Measurements from ENCODE around the gene TTC39A.

Gene TTC39A

DNA sequence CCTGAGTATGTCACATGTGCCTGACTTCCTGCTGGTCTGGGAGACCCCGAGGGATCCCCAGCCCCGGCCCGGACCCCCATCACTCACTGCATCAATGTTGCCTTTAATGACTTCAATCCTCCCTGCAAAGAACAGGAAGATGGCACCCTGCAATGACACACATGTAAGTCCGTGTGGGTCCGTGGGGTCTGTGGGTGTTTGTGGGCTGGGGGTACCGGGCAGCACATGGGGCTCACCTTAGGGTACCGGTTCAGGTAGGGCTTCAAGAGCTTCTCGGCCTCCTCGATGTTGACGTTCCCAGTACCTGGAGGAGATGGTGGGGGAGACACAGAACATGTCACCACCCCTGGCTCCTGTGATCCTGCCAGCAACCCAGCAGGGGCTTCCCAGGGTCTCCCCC is 28.1 kb downstream of the TTC39A start:
- H3K36me3 Mint-ChIP-seq, result no peaks in the 10 kb centered on the region
- peaks cover 32% of the 10 kb centered on the region for H3K27me3 Mint-ChIP-seq
- H3K4me1 Mint-ChIP-seq, result peaks cover 7% of the 10 kb centered on the region
- CTCF ChIA-PET, result no interaction called here
- no peak overlapping the region for H3K27ac Mint-ChIP-seq
- H3K4me3 Mint-ChIP-seq, result no peak overlapping the region
- DNase-seq, result no peak
- H3K9me3 Mint-ChIP-seq, result no peaks in the 10 kb centered on the region

DNA sequence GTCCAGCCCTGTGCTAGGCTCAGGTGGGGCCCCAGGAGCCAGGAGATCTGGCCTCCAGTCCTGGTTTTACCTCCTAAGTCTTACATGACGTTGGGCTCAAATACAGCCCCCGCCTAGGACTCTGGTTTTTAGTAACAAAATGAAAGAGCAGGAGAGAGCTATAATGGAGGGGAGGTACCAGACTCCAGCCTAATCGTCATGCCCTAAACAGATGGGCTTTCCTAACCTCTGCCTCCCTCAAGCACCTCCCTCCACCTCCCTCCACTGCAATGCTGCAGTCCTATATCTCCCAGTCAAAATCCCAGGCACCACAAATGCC is 28.6 kb downstream of the TTC39A start:
- CTCF ChIA-PET, result interaction anchor here (0.7 kb wide), 1 partner anchor 10 kb away, joined by 3 read pairs; no protein-coding TSS in a partner anchor
- Mint-ChIP-seq H3K4me1 (peaks cover 11% of the 10 kb centered on the region), H3K9me3 (no peaks in the 10 kb centered on the region), H3K4me3 (no peak overlapping the region), H3K27me3 (peaks cover 34% of the 10 kb centered on the region), H3K27ac (no peak overlapping the region), H3K36me3 (no peaks in the 10 kb centered on the region)
- DNase-seq, result no peak

DNA sequence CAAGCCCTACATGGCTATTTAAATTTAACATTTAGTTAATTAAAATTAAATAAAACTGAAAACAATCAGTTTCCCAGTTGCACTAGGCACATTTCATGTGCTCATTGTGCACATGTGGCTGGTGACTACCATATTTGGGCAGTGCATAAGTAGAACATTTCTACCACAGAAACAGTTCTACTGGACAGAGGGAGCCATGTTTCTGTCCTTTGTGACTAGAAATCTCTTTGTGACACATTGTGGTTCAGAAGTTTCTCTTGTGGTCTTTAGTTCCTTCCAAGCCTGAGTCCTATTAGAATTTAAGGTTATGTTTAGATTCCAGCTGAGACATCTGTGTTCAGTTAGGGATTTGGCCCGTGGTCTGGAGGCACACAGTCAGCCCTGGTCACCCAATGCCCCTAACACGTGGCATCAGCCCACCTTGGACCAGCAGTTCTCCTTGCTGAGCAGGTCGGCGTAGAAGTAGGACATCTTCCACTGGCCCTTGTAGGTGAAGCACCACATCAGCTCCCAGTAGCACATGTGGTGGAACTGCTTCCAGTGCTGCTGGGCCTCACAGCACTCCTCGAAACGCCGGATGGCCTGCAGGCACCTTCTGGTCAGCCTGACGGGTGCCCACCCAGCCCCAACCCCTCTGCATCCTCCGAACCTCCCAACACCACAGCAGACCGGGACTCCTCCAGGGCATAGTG is 29.1 kb downstream of the TTC39A start:
- DNase-seq, result no peak
- Mint-ChIP-seq H3K4me1 (peaks cover 14% of the 10 kb centered on the region), H3K27me3 (peaks cover 38% of the 10 kb centered on the region), H3K4me3 (no peak overlapping the region), H3K9me3 (no peaks in the 10 kb centered on the region), H3K27ac (no peak overlapping the region), H3K36me3 (no peaks in the 10 kb centered on the region)
- CTCF ChIA-PET, result interaction anchor here (0.7 kb wide), 1 partner anchor 9 kb away, joined by 3 read pairs; no protein-coding TSS in a partner anchor

DNA sequence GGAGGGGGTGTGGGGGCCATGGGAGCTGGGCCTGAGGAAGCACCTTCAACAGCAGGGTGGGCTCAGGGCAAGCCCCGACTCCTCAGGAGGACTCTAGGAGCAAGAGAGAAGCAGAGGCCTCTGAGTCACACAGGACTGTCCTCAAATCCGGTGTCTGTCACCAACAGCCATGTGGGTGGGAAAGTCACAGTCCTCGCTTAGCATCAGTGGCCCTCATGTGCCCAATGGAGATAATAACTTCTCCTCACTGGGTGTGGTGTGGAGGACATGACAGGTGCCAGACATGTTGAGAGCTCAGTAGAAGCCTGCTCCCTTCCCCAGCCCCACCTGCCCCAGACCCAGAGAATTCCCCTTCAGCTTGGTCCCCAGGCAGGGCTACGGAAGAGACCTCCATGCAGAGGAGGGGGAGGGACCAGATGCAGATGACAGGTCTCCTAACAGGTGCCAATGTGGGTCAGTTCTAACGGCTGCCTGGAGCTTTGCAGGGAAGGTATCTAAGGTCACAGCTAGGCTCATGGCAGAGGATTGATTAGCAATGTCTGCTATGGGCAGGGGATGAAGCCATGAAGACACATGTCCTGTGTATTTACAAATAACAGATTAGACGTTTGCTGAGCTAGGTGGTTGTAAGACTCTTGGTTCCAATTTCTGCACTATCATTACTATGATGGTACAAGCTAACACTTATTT is 30.2 kb downstream of the TTC39A start:
- no peak overlapping the region for H3K27ac Mint-ChIP-seq
- H3K9me3 Mint-ChIP-seq, result no peaks in the 10 kb centered on the region
- no peak overlapping the region for H3K4me3 Mint-ChIP-seq
- no peaks in the 10 kb centered on the region for H3K36me3 Mint-ChIP-seq
- peaks cover 38% of the 10 kb centered on the region for H3K27me3 Mint-ChIP-seq
- no peak for DNase-seq
- peaks cover 20% of the 10 kb centered on the region for H3K4me1 Mint-ChIP-seq
- CTCF ChIA-PET, result interaction anchor here (0.6 to 6.5 kb wide), 2 partner anchors 110 to 215 kb away, joined by 3 to 60 read pairs; no protein-coding TSS in a partner anchor

DNA sequence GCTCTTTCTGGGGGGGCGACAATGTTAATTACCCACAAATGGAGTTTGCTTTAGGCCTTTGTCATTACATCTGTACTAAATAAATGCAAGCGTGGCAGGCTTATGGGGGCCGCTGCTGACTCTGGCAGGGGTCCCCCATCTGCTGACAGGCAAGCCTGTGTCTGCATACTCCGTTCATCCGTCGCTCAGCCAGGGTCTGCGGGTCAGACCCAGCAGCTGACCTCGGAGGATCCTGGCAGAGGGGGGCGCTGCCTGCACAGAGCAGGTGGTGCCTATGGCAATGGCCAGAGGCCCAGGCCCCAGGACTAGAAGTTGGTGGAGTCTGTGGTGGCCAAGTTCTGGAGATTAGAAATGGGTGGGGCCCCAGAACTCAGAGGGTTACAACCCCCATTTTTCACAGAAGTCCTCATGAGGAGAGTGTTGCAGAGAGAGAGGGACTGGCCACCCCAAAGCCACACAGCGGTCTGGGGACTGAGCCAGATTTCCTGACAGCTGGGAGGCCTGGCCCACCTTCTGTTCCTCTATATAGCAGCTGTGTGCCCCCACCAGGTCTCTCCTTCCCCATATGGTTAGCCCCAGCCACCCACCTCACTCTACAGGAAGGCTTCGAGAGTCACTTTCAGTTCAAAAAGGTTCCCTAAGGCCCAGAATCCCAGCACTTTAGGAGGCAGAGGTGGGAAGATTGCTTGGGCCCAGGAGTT is 31.0 kb downstream of the TTC39A start:
- DNase-seq, result no peak
- H3K9me3 Mint-ChIP-seq, result no peaks in the 10 kb centered on the region
- H3K4me3 Mint-ChIP-seq, result no peak overlapping the region
- peaks cover 43% of the 10 kb centered on the region for H3K27me3 Mint-ChIP-seq
- no peak overlapping the region for H3K27ac Mint-ChIP-seq
- CTCF ChIA-PET, result interaction anchor here (6.5 kb wide), 1 partner anchor 109 kb away, joined by 60 read pairs; no protein-coding TSS in a partner anchor
- H3K36me3 Mint-ChIP-seq, result no peaks in the 10 kb centered on the region
- peaks cover 26% of the 10 kb centered on the region for H3K4me1 Mint-ChIP-seq

DNA sequence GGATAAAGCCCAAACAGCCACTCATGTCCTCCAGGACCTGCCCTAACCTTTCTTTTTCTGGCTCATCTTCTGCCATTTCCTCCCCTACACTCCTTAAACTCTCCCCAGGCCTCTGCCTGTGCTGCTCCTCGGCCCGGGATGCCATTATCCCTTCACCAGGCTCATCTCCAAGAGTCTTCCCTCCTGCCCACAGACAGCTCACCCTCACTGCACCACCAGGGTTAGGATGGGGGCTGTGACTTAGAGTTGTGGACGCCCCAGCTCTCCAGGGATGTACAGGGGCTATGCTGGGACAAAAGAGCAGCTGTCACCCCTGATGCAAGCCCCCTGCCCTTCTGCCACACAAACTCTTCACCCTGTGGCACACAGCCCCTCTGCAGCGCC is 32.0 kb downstream of the TTC39A start:
- no peaks in the 10 kb centered on the region for H3K36me3 Mint-ChIP-seq
- CTCF ChIA-PET, result interaction anchor here (6.5 kb wide), 1 partner anchor 108 kb away, joined by 60 read pairs; no protein-coding TSS in a partner anchor
- no peak overlapping the region for H3K27ac Mint-ChIP-seq
- H3K4me1 Mint-ChIP-seq, result peaks cover 26% of the 10 kb centered on the region
- H3K4me3 Mint-ChIP-seq, result no peak overlapping the region
- H3K9me3 Mint-ChIP-seq, result no peaks in the 10 kb centered on the region
- no peak for DNase-seq
- peaks cover 39% of the 10 kb centered on the region for H3K27me3 Mint-ChIP-seq

DNA sequence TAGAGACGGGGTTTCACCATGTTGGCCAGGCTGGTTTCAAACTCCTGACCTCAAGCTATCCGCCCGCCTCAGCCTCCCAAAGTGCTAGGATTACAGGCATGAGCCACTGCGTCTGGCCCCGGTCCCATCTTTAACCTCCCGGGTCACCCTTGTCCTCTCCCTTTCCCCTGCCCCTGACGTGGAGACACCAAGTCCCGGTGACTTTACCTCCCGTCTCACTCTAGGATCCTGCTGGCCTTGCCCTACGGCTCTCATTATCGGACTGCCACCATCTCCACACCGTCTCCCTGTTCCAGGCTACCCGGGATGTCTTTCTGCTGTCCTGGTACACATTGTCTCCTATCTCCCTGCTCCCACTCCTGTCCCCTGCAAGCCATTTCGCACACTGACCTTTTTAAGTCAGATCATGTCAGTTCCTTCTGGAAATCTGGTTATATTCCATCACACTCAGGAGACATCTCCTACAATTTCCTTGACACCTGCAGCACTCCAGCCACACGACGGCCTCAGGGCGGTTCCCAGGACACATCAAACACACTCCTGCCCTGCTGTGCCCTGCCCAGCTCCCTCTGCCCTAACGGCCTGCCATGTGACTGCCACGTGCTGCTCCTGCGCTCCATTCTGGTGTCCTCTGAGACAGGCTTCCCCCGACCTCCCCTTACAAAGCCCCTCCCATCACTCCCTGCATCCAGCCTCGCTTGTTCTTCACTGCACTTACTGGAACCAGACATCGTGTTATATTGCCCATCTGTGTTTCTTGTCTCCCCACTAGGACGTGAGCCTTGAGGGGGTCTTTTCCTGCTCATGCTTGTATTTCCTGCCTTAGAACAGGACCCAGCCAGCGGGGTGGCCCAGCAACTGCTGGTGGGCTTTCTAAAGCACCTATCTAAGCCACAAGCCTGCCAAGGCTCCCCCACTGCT is 32.7 kb downstream of the TTC39A start:
- Mint-ChIP-seq H3K27me3 (peaks cover 39% of the 10 kb centered on the region), H3K27ac (no peak overlapping the region), H3K4me1 (peaks cover 26% of the 10 kb centered on the region)

DNA sequence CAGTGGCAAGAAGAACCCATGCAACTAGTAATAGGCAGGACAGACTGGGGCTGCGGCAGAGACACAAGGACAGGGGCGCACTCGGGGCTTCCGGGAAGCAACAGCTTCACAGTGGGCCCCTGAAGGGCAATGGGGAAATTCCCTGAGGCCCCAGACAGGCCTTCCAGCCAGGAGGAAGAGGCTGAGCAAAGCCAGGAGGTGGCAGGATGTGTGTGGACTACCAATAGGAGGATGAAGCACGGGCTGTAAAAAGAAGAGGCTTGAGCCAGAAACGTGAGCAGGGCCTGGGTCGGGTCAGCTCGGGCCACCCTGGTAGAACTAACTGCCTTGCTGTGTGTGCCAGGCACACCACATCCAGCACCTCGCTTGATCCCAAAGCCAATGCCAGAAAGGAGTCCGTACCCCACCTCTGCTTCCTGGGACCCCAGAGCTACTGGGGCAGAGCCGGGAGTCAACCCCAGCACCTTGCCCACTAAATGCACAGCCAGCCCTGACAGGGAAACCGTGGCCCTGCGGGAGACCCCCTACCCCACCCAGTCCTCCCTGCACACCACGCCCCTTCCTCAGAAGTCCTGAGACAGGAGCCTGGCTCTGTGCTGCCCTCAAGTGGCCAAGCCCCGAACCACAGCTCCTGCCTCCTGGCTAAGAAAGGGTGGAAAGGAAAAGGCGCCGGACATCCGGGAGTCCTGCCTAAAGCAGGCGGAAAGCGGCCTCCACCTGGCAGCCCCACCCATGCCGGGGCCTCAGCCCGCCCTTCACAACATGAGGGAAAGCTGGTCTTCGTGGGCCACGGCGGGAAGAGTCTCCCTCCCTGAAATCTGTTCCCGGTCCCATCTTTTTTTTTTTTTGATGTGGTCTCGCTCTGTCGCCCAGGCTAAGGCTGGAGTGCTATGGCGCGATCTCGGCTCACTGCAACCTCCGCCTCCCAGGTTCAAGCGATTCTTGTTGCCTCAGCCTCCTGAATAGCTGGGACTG is 33.7 kb downstream of the TTC39A start:
- Mint-ChIP-seq H3K4me3 (peak overlapping the region; percentile 56), H3K36me3 (no peaks in the 10 kb centered on the region), H3K27ac (no peak overlapping the region), H3K27me3 (peaks cover 33% of the 10 kb centered on the region), H3K9me3 (no peaks in the 10 kb centered on the region), H3K4me1 (peaks cover 26% of the 10 kb centered on the region)
- CTCF ChIA-PET, result interaction anchor here (0.6 to 6.5 kb wide), 33 partner anchors 9 to 684 kb away, joined by 3 to 60 read pairs (median 4); partner anchors contain the start of gene CDKN2C
- peak; percentile 83 for DNase-seq

More for the DNA sequence above, 32.7 kb downstream of the TTC39A start:
- no peak for DNase-seq
- Mint-ChIP-seq H3K4me3 (peak overlapping the region; percentile 37), H3K36me3 (no peaks in the 10 kb centered on the region), H3K9me3 (no peaks in the 10 kb centered on the region)
- CTCF ChIA-PET, result interaction anchor here (0.7 to 6.5 kb wide), 20 partner anchors 8 to 685 kb away, joined by 3 to 60 read pairs (median 5); no protein-coding TSS in a partner anchor

DNA sequence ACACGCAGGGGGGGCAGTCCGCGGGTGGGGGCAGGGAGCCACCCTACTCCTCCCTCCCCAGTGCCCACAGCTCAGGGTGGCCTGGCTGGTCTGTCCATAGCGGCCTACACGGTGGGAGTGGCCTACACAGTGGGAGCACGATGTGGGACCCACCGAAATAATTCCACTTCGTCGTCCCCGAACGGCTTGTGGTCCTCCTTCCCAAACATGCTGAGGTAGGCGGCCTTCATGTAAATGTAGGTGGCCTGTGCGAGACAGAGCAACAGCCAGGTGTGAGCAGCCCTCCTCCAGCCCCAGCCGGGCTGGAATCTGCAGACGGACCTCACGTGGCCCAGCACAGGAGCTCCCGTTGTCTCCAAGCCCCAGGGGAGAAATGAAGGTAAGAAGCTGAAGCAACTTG is 34.4 kb downstream of the TTC39A start:
- Mint-ChIP-seq H3K9me3 (no peaks in the 10 kb centered on the region), H3K36me3 (no peaks in the 10 kb centered on the region), H3K4me1 (peaks cover 26% of the 10 kb centered on the region), H3K27ac (no peak overlapping the region), H3K27me3 (peaks cover 31% of the 10 kb centered on the region), H3K4me3 (no peak overlapping the region)
- CTCF ChIA-PET, result interaction anchor here (0.6 to 6.5 kb wide), 24 partner anchors 9 to 592 kb away, joined by 3 to 60 read pairs (median 4); partner anchors contain the start of gene CDKN2C
- no peak for DNase-seq

DNA sequence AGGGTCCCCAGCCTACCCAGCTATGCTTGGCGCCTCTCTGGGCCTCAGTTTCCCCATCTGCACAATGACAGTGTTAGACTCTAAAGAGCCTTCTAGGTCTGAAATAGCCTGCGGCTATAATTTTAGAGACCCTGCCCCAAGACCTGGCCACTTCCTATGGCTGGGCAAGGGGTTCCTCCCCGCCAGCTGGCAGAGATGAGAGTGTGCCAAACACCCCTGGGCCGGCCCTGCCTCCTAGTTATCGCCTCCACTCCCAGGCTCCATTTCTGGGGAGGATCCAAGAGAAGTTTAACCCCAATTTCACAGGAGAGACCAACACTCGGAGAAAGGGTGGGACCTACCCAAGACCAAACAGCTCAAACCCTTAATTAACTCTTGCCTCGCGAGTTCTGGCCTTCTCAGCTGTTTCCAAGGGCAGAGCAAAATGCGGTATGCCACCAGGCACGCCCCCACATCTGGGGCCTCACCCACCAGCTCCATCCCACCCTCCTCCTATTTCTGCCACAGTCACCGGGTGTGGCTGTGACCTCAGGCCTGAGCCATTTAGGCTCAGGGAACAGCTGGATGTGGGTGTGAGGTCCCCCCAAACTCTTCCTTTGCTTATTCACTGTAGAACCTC is 35.7 kb downstream of the TTC39A start:
- no peaks in the 10 kb centered on the region for H3K36me3 Mint-ChIP-seq
- CTCF ChIA-PET, result interaction anchor here (0.7 to 6.5 kb wide), 3 partner anchors 8 to 104 kb away, joined by 3 to 60 read pairs (median 17); no protein-coding TSS in a partner anchor
- H3K4me1 Mint-ChIP-seq, result peaks cover 26% of the 10 kb centered on the region
- no peak overlapping the region for H3K27ac Mint-ChIP-seq
- no peak for DNase-seq
- no peaks in the 10 kb centered on the region for H3K9me3 Mint-ChIP-seq
- H3K4me3 Mint-ChIP-seq, result no peak overlapping the region
- peaks cover 27% of the 10 kb centered on the region for H3K27me3 Mint-ChIP-seq

DNA sequence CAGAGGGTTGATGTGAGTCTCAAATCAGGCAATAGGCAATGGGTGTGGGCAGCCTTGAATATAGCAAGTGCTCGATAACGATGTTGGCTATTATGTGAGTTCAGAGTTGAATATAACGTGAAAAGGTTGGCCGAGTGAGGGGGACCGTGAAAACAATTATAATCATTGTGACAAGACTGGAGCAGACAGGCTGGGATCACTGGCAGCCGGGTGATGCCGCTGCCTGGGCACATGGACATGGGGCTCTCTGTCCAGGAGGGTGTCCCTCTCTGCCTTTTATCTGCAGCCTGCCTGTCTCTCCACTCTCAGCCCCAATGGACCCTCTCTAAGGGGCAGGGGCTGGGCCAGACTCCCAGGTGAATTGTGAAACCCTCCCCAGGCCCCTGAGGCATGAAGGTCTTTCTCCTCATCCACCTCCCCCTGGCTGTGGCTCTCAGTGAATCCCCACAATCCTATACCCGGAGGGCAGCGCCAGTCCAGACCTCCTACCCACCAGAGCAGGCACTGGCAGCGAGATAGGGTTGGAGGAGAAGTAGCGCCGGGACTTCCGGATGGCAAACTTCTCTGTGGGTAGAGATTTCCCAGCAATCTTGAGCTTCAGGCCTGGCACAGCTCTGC is 36.4 kb downstream of the TTC39A start:
- DNase-seq, result no peak
- no peaks in the 10 kb centered on the region for H3K36me3 Mint-ChIP-seq
- H3K27me3 Mint-ChIP-seq, result peaks cover 28% of the 10 kb centered on the region
- H3K4me1 Mint-ChIP-seq, result peaks cover 26% of the 10 kb centered on the region
- no peak overlapping the region for H3K4me3 Mint-ChIP-seq
- H3K9me3 Mint-ChIP-seq, result no peaks in the 10 kb centered on the region
- no peak overlapping the region for H3K27ac Mint-ChIP-seq
- CTCF ChIA-PET, result interaction anchor here (0.9 to 6.5 kb wide), 2 partner anchors 11 to 103 kb away, joined by 3 to 60 read pairs; no protein-coding TSS in a partner anchor

DNA sequence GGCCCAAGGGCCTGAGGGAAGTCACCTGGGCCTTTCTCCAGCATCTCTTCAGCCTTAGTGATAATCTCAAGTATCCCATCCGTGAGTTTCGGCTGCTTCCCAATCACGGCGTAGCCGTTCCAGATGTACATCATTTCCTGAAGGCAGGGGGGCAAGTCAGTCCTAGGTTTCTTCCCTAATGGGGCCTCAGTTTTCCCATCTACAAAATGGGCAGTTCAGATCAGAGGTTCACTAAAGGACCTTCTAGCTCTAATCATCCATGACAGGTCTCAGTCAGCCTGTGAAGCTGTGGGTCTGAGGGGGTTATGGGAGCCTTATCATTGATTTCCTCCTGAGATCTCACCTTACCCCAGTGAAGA is 39.9 kb downstream of the TTC39A start:
- CTCF ChIA-PET, result no interaction called here
- Mint-ChIP-seq H3K36me3 (no peaks in the 10 kb centered on the region), H3K9me3 (no peaks in the 10 kb centered on the region), H3K4me1 (peaks cover 10% of the 10 kb centered on the region), H3K27me3 (peaks cover 15% of the 10 kb centered on the region), H3K27ac (no peak overlapping the region), H3K4me3 (no peak overlapping the region)
- DNase-seq, result no peak

Data from activated naive CD4-positive, alpha-beta T cell treated with anti-CD3 and anti-CD28 coated beads, Interleukin-2, amount 10 ng/mL, durations not matched to agents 7 days and 5 days (primary cell).